GM19463 (cell line): ENCODE measurements around the gene SLC4A5.
A peak's percentile ranks its signal among the peaks of the same experiment; 100 is the strongest.
"Not testable (repeated sequence)": the region's sequence is repeated elsewhere in the genome, so short reads cannot be mapped to it uniquely, and the experiment has no call there.

Source experiments
- ATAC-seq: cut with Tn5 transposase; IDR thresholded peaks from one replicate; pipeline ENCODE4 v1.9.1; 2021; ENCODE audit warnings: mild to moderate bottlenecking, moderate library complexity; ENCODE audit not compliant: unreplicated experiment

Gene SLC4A5

GRCh38 chr2:74239346-74239745 is 103.9 kb downstream of the SLC4A5 start:
- no peak for ATAC-seq

GRCh38 chr2:74238879-74239278 is 104.3 kb downstream of the SLC4A5 start:
- no peak for ATAC-seq

GRCh38 chr2:74235041-74235440 is 108.2 kb downstream of the SLC4A5 start:
- no peak for ATAC-seq

- ATAC-seq = no peak
Measured at GRCh38 chr2:74233648-74234047, 109.6 kb downstream of the SLC4A5 start.

GRCh38 chr2:74232426-74232825 is 110.8 kb downstream of the SLC4A5 start:
- no peak for ATAC-seq

GRCh38 chr2:74229865-74230264 is 113.4 kb downstream of the SLC4A5 start:
- not testable (repeated sequence) for ATAC-seq

- no peak for ATAC-seq
Measured at GRCh38 chr2:74228772-74229171, 114.4 kb downstream of the SLC4A5 start.

- no peak for ATAC-seq
Measured at GRCh38 chr2:74227646-74228045, 115.6 kb downstream of the SLC4A5 start.

GRCh38 chr2:74226648-74227213 is 116.5 kb downstream of the SLC4A5 start:
- no peak for ATAC-seq

- no peak for ATAC-seq
Measured at GRCh38 chr2:74225698-74226459, 117.3 kb downstream of the SLC4A5 start.

GRCh38 chr2:74223941-74224770 is 119.1 kb downstream of the SLC4A5 start:
- no peak for ATAC-seq

- ATAC-seq = no peak
Measured at GRCh38 chr2:74222300-74222650, 120.9 kb downstream of the SLC4A5 start.

GRCh38 chr2:74221604-74222299 is 121.5 kb downstream of the SLC4A5 start:
- ATAC-seq = no peak

GRCh38 chr2:74221091-74221490 is 122.1 kb downstream of the SLC4A5 start:
- no peak for ATAC-seq

GRCh38 chr2:74219846-74220486 is 123.2 kb downstream of the SLC4A5 start:
- no peak for ATAC-seq

- no peak for ATAC-seq
Measured at GRCh38 chr2:74216642-74217041, 126.6 kb downstream of the SLC4A5 start.

- ATAC-seq = not testable (repeated sequence)
Measured at GRCh38 chr2:74215771-74216170, 127.4 kb downstream of the SLC4A5 start.

GRCh38 chr2:74212702-74213410 is 130.4 kb downstream of the SLC4A5 start:
- ATAC-seq = no peak

GRCh38 chr2:74206180-74206688 is 137.0 kb downstream of the SLC4A5 start:
- ATAC-seq = peak; percentile 87

GRCh38 chr2:74205596-74205995 is 137.6 kb downstream of the SLC4A5 start:
- peak; percentile 43 for ATAC-seq
